HepG2 (cell line): Measurements from ENCODE around the gene PCGF3. TPM values are rescaled to one million over a fixed set of nuclear protein-coding genes. Genes with fewer than 3 reads are reported as not detected.

Experiments
- ADNP ChIP-seq: sonication (generic); formaldehyde crosslinking; IDR thresholded peaks from 2 replicates; pipeline ENCODE4 v1.4.0; 2020; ENCODE audit warnings: missing genetic modification reagents
- ARHGAP35 ChIP-seq: sonication (generic); formaldehyde crosslinking; IDR thresholded peaks from 2 replicates; pipeline ENCODE4 v1.9.0; 2022; ENCODE audit warnings: mild to moderate bottlenecking, inconsistent platforms, moderate library complexity, missing genetic modification reagents, borderline replicate concordance
- CEBPB ChIP-seq: IDR thresholded peaks from 2 replicates; pipeline ENCODE4 v1.6.1; 2011; ENCODE audit warnings: low read depth, low read length, improper control_type of control experiment, borderline replicate concordance
- ELF3 ChIP-seq: IDR thresholded peaks from 2 replicates; pipeline ENCODE4 v1.6.1; 2016; ENCODE audit warnings: missing genetic modification reagents, missing compliant biosample characterization
- ETS1 ChIP-seq: sonication (generic); formaldehyde crosslinking; IDR thresholded peaks from 2 replicates; pipeline ENCODE4 v1.4.0; 2020; ENCODE audit warnings: missing genetic modification reagents
- HOXD1 ChIP-seq: sonication (generic); formaldehyde crosslinking; IDR thresholded peaks from 2 replicates; pipeline ENCODE4 v1.5.0; 2020; ENCODE audit warnings: missing genetic modification reagents
- JUND ChIP-seq: sonication (generic); formaldehyde crosslinking; IDR thresholded peaks from 2 replicates; pipeline ENCODE4 v1.8.0; 2022; ENCODE audit warnings: mild to moderate bottlenecking, missing genetic modification reagents
- KDM3A ChIP-seq: IDR thresholded peaks from 2 replicates; pipeline ENCODE4 v1.6.1; 2018; ENCODE audit warnings: low read depth, missing compliant biosample characterization
- KDM5A ChIP-seq: fragments of 200-600 bp; sonication (generic); IDR thresholded peaks from 2 replicates; pipeline ENCODE4 v1.7.0; 2018; ENCODE audit warnings: antibody characterized with exemption, mild to moderate bottlenecking, low read length, borderline replicate concordance
- PPARG ChIP-seq: conservative IDR thresholded peaks from 2 replicates; pipeline ENCODE4 v1.6.1; 2016; ENCODE audit warnings: missing biosample characterization, missing genetic modification reagents
- RFX5 ChIP-seq: IDR thresholded peaks from 2 replicates; pipeline ENCODE4 v1.6.1; 2011; ENCODE audit warnings: low read depth, low read length, improper control_type of control experiment
- RXRB ChIP-seq: IDR thresholded peaks from 2 replicates; pipeline ENCODE4 v1.6.1; 2016; ENCODE audit warnings: borderline replicate concordance, missing genetic modification reagents, missing compliant biosample characterization
- SCMH1 ChIP-seq: sonication (generic); formaldehyde crosslinking; IDR thresholded peaks from 2 replicates; pipeline ENCODE4 v1.9.0; 2021; ENCODE audit warnings: missing genetic modification reagents, mild to moderate bottlenecking, borderline replicate concordance
- SUZ12 ChIP-seq: fragments of 150-350 bp; IDR thresholded peaks from 2 replicates; pipeline ENCODE4 v1.6.1; 2014; ENCODE audit warnings: low read depth, low read length
- TP53 ChIP-seq: sonication (generic); formaldehyde crosslinking; conservative IDR thresholded peaks from 2 replicates; pipeline ENCODE4 v1.4.0; 2020; ENCODE audit warnings: missing genetic modification reagents
- ZFP62 ChIP-seq: sonication (generic); formaldehyde crosslinking; IDR thresholded peaks from 2 replicates; pipeline ENCODE4 v1.4.0; 2020; ENCODE audit warnings: missing genetic modification reagents
- ZIK1 ChIP-seq: sonication (generic); formaldehyde crosslinking; IDR thresholded peaks from 2 replicates; pipeline ENCODE4 v1.5.0; 2020; ENCODE audit warnings: mild to moderate bottlenecking, low read depth, missing genetic modification reagents, borderline replicate concordance
- ZNF230 ChIP-seq: sonication (generic); formaldehyde crosslinking; IDR thresholded peaks from 2 replicates; pipeline ENCODE4 v1.4.0; 2020; ENCODE audit warnings: mild to moderate bottlenecking, missing genetic modification reagents
- ZNF337 ChIP-seq: sonication (generic); formaldehyde crosslinking; IDR thresholded peaks from 2 replicates; pipeline ENCODE4 v1.5.1; 2020; ENCODE audit warnings: missing genetic modification reagents, low read depth, mild to moderate bottlenecking, borderline replicate concordance
- ZNF557 ChIP-seq: sonication (generic); formaldehyde crosslinking; IDR thresholded peaks from 2 replicates; pipeline ENCODE4 v1.4.0; 2020; ENCODE audit warnings: missing genetic modification reagents
- ZNF709 ChIP-seq: sonication (generic); formaldehyde crosslinking; IDR thresholded peaks from 2 replicates; pipeline ENCODE4 v1.5.0; 2020; ENCODE audit warnings: mild to moderate bottlenecking, missing genetic modification reagents
- ZNF75D ChIP-seq: sonication (generic); formaldehyde crosslinking; IDR thresholded peaks from 2 replicates; pipeline ENCODE4 v1.8.1; 2023; ENCODE audit warnings: missing genetic modification reagents, mild to moderate bottlenecking, borderline replicate concordance
- polyA plus RNA-seq, 8 experiments: library from polyadenylated mRNA; depleted of rRNA in 3 of 8; stranded (reverse) in 7 of 8; unstranded in 1 of 8; fragments of >200 nt; fragmentation: Illumina TruSeq in 4 of 8; extraction: Trizol in 4 of 8; gene quantifications; 2 replicates each; pipeline versions ENCODE4 v1.2.1 to v1.2.3, GENCODE V29; 2011 to 2016; ENCODE audit warnings: low read depth in 4 of 8, missing spikeins in 1 of 8, mixed read lengths in 1 of 8; ENCODE audit not compliant: insufficient read depth in 1 of 8
- total RNA-seq, 5 experiments: library from RNA; depleted of rRNA; stranded (reverse); fragments of >200 nt; fragmentation: Illumina TruSeq; extraction: Trizol; gene quantifications; 2 replicates each; pipeline ENCODE4 v1.2.3, GENCODE V29; 2016; ENCODE audit warnings: low read depth in 1 of 5
- TF ChIP-seq, protein P1 (sequence below): sonication (generic); formaldehyde crosslinking; IDR thresholded peaks from 2 replicates; pipeline ENCODE4 v1.5.0; 2020; ENCODE audit warnings: mild to moderate bottlenecking, missing genetic modification reagents, borderline replicate concordance

Gene PCGF3
- total and polyA plus RNA-seq, 2 of the 13 experiments (the other 11 are each of a cell fraction or from before 2014, with no cell fraction given) = 28.6 to 66.2 TPM

DNA sequence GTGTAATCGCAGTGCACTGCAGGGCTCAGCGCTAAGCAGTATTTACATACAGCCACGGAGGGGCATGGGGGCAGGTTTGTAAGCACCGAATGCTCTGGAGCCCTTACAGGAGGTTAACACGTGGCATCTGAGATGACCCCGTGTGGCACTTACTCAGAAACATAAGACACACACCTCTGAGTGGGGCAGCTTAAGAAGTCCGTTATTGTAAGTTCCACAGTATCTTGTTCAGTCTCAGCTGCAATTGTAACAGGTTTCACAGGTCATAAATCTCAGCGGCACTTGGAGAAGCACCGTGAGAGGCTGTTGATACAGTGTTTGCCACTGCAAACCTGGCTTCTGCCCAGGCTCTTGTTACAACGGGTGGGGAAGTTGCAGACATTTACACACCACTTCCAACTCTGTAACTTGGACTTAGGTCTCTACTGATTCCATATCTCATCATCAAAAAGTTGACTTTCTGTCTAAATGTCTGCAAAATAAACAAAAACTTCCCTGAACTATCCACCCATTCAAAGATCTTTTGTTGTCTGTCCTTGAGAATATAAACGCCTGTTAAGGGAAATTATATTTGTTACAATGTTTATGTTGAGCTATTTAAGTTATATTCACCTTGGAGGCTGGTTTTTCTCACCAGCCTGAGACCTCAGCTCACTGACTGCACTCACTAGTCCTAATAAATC lies 110.0 kb downstream of the PCGF3 start (continued):
- TF ChIP-seq, protein P1, sequence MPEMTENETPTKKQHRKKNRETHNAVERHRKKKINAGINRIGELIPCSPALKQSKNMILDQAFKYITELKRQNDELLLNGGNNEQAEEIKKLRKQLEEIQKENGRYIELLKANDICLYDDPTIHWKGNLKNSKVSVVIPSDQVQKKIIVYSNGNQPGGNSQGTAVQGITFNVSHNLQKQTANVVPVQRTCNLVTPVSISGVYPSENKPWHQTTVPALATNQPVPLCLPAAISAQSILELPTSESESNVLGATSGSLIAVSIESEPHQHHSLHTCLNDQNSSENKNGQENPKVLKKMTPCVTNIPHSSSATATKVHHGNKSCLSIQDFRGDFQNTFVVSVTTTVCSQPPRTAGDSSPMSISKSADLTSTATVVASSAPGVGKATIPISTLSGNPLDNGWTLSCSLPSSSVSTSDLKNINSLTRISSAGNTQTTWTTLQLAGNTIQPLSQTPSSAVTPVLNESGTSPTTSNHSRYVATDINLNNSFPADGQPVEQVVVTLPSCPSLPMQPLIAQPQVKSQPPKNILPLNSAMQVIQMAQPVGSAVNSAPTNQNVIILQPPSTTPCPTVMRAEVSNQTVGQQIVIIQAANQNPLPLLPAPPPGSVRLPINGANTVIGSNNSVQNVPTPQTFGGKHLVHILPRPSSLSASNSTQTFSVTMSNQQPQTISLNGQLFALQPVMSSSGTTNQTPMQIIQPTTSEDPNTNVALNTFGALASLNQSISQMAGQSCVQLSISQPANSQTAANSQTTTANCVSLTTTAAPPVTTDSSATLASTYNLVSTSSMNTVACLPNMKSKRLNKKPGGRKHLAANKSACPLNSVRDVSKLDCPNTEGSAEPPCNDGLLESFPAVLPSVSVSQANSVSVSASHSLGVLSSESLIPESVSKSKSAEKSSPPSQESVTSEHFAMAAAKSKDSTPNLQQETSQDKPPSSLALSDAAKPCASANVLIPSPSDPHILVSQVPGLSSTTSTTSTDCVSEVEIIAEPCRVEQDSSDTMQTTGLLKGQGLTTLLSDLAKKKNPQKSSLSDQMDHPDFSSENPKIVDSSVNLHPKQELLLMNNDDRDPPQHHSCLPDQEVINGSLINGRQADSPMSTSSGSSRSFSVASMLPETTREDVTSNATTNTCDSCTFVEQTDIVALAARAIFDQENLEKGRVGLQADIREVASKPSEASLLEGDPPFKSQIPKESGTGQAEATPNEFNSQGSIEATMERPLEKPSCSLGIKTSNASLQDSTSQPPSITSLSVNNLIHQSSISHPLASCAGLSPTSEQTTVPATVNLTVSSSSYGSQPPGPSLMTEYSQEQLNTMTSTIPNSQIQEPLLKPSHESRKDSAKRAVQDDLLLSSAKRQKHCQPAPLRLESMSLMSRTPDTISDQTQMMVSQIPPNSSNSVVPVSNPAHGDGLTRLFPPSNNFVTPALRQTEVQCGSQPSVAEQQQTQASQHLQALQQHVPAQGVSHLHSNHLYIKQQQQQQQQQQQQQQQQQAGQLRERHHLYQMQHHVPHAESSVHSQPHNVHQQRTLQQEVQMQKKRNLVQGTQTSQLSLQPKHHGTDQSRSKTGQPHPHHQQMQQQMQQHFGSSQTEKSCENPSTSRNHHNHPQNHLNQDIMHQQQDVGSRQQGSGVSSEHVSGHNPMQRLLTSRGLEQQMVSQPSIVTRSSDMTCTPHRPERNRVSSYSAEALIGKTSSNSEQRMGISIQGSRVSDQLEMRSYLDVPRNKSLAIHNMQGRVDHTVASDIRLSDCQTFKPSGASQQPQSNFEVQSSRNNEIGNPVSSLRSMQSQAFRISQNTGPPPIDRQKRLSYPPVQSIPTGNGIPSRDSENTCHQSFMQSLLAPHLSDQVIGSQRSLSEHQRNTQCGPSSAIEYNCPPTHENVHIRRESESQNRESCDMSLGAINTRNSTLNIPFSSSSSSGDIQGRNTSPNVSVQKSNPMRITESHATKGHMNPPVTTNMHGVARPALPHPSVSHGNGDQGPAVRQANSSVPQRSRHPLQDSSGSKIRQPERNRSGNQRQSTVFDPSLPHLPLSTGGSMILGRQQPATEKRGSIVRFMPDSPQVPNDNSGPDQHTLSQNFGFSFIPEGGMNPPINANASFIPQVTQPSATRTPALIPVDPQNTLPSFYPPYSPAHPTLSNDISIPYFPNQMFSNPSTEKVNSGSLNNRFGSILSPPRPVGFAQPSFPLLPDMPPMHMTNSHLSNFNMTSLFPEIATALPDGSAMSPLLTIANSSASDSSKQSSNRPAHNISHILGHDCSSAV (CRISPR knock-in tag) = no peak
- 0 out of 2 replicates have a peak, but pooled peaks have one; percentile 10 for TF ChIP-seq CEBPB
- no peak for TF ChIP-seq ZNF337 (CRISPR knock-in tag)
- no peak for TF ChIP-seq ZNF557
- 0 out of 2 replicates have a peak, but pooled peaks have one; percentile 27 for TF ChIP-seq TP53 (CRISPR knock-in tag)
- TF ChIP-seq SUZ12 = no peak
- TF ChIP-seq KDM5A = no peak
- no peak for TF ChIP-seq PPARG
- no peak for TF ChIP-seq ZFP62 (CRISPR knock-in tag)
- TF ChIP-seq ELF3 (CRISPR knock-in tag) = peak; percentile 63
- TF ChIP-seq ETS1 (CRISPR knock-in tag) = no peak
- no peak for TF ChIP-seq ARHGAP35 (CRISPR knock-in tag)
- no peak for TF ChIP-seq ZNF709
- TF ChIP-seq ZNF230 (CRISPR knock-in tag) = no peak
- TF ChIP-seq SCMH1 = no peak
- no peak for TF ChIP-seq RFX5
- TF ChIP-seq RXRB (CRISPR knock-in tag) = peak; percentile 66
- TF ChIP-seq ZIK1 (CRISPR knock-in tag) = no peak
- no peak for TF ChIP-seq ZNF75D (CRISPR knock-in tag)
- TF ChIP-seq HOXD1 (CRISPR knock-in tag) = peak; percentile 73; the same call in 1 of the 2 replicates
- no peak for TF ChIP-seq JUND
- no peak for TF ChIP-seq ADNP (CRISPR knock-in tag)
- TF ChIP-seq KDM3A (CRISPR knock-in tag) = no peak
